H1 (cell line): ENCODE data around the gene RAB3GAP2. TPM values are rescaled to one million over a fixed set of nuclear protein-coding genes. Genes with fewer than 3 reads are reported as not detected.

Experiments
- CTCF ChIA-PET: fragments of 300-600 bp; sonication (Branson Sonifier 250); formaldehyde crosslinking; loops from one replicate; lab custom pipeline; 2021; ENCODE audit not compliant: partially characterized antibody; lab: Charles Lee
- POLR2A ChIA-PET: fragments of 300-600 bp; sonication (Branson Sonifier 250); formaldehyde crosslinking; loops from one replicate; lab custom pipeline; 2021; ENCODE audit warnings: inconsistent platforms; ENCODE audit not compliant: partially characterized antibody; lab: Charles Lee
- DNase-seq, 2 experiments: peaks; one replicate each; pipeline versions ENCODE4 v3.0.0 to v3.0.0-alpha.2; 2010 to 2022; ENCODE audit warnings: low spot score in 2 of 2, low read depth in 1 of 2, mixed read lengths in 1 of 2
- FAIRE-seq: peaks from 2 replicates; lab custom pipeline; 2011; peaks lifted over from hg19 to GRCh38; lab: Jason Lieb, UNC
- H2AFZ ChIP-seq: 2 replicates; pipeline ENCODE4 v1.8.1; 2012; ENCODE audit warnings: low read length, inconsistent platforms
- H2AK5ac ChIP-seq: 2 replicates; pipeline ENCODE4 v1.6.1; 2013; ENCODE audit warnings: low read depth, low read length
- H2BK120ac ChIP-seq: replicated peaks from 2 replicates; pipeline ENCODE3; 2013; ENCODE audit warnings: low read depth, low read length, inconsistent platforms
- H2BK12ac ChIP-seq: 2 replicates; pipeline ENCODE4 v1.6.1; 2013; ENCODE audit warnings: low read depth, low read length
- H2BK15ac ChIP-seq: 2 replicates; pipeline ENCODE4 v1.6.1; 2013; ENCODE audit warnings: low read length
- H2BK20ac ChIP-seq: 2 replicates; pipeline ENCODE4 v1.6.1; 2013; ENCODE audit warnings: low read length
- H2BK5ac ChIP-seq: 2 replicates; pipeline ENCODE4 v1.6.1; 2013; ENCODE audit warnings: low read depth, low read length
- H3K14ac ChIP-seq: 2 replicates; pipeline ENCODE4 v1.6.1; 2013; ENCODE audit warnings: inconsistent platforms; ENCODE audit not compliant: insufficient read length
- H3K18ac ChIP-seq: 2 replicates; pipeline ENCODE4 v1.6.1; 2013; ENCODE audit warnings: low read length; ENCODE audit errors: extremely low read depth
- H3K23ac ChIP-seq: 2 replicates; pipeline ENCODE4 v1.6.1; 2013; ENCODE audit warnings: inconsistent platforms; ENCODE audit not compliant: insufficient read length
- H3K23me2 ChIP-seq: 2 replicates; pipeline ENCODE4 v1.6.1; 2013; ENCODE audit warnings: low read depth, low read length
- H3K27ac ChIP-seq: 2 replicates; pipeline ENCODE4 v1.6.1; 2011; ENCODE audit warnings: low read depth, low read length, inconsistent platforms
- H3K27me3 ChIP-seq, 4 experiments: replicated peaks in 1 of 4; 1 replicate in 1 of 4; 2 replicates in 3 of 4; pipeline versions ENCODE4 v1.6.1 to v1.8.1; 2011 to 2013; ENCODE audit warnings: low read length in 3 of 4, mild to moderate bottlenecking in 3 of 4, inconsistent platforms in 2 of 4, mixed read lengths in 2 of 4, moderate library complexity in 1 of 4; ENCODE audit not compliant: control insufficient read depth in 3 of 4, insufficient read depth in 3 of 4; ENCODE audit errors: extremely low read depth in 1 of 4
- H3K36me3 ChIP-seq, 4 experiments: 2 replicates each; pipeline versions ENCODE4 v1.6.1 to v1.8.1; 2011 to 2013; ENCODE audit warnings: mild to moderate bottlenecking in 4 of 4, low read length in 3 of 4, moderate library complexity in 2 of 4, control low read depth in 1 of 4, inconsistent platforms in 1 of 4; ENCODE audit not compliant: insufficient read depth in 4 of 4, control insufficient read depth in 2 of 4
- H3K4ac ChIP-seq: replicated peaks from 2 replicates; pipeline ENCODE3; 2013; ENCODE audit warnings: low read length, low read depth, mixed read lengths, inconsistent platforms; ENCODE audit not compliant: insufficient read length
- H3K4me1 ChIP-seq, 4 experiments: replicated peaks in 1 of 4; 1 replicate in 1 of 4; 2 replicates in 3 of 4; pipeline versions ENCODE4 v1.6.1 to v1.8.1; 2011 to 2013; ENCODE audit warnings: low read length in 3 of 4, inconsistent platforms in 2 of 4, mixed read lengths in 1 of 4; ENCODE audit not compliant: insufficient read depth in 4 of 4, control insufficient read depth in 3 of 4
- H3K4me2 ChIP-seq, 2 experiments: 2 replicates each; pipeline versions ENCODE4 v1.6.1 to v1.8.1; 2011 to 2013; ENCODE audit warnings: low read depth in 2 of 2, low read length in 2 of 2, control low read depth in 1 of 2, inconsistent platforms in 1 of 2, mild to moderate bottlenecking in 1 of 2; ENCODE audit not compliant: insufficient read depth in 1 of 2
- H3K4me3 ChIP-seq, 4 experiments: fragments of 200-600, 300-600 bp in 1 of 4; sonication (generic), shearing (Covaris generic), sonication (Bioruptor Twin) in 1 of 4; 2 replicates each; pipeline versions ENCODE4 v1.5.1 to v1.8.1; 2011 to 2016; ENCODE audit warnings: low read length in 4 of 4, low read depth in 3 of 4, control low read depth in 2 of 4, inconsistent platforms in 2 of 4, mild to moderate bottlenecking in 2 of 4, mixed read lengths in 1 of 4, moderate library complexity in 1 of 4; ENCODE audit not compliant: insufficient read depth in 2 of 4; ENCODE audit errors: extremely low read depth in 1 of 4
- H3K56ac ChIP-seq: replicated peaks from 2 replicates; pipeline ENCODE3; 2013; ENCODE audit warnings: low read depth, mild to moderate bottlenecking, mixed read lengths, low read length, inconsistent platforms; ENCODE audit not compliant: insufficient read length
- H3K79me1 ChIP-seq: 2 replicates; pipeline ENCODE4 v1.6.1; 2013; ENCODE audit warnings: low read depth, low read length, control low read depth
- H3K79me2 ChIP-seq, 2 experiments: 2 replicates each; pipeline versions ENCODE4 v1.6.1 to v1.8.1; 2012 to 2013; ENCODE audit warnings: low read length in 2 of 2, mild to moderate bottlenecking in 2 of 2, inconsistent platforms in 1 of 2; ENCODE audit not compliant: insufficient read depth in 2 of 2, control insufficient read depth in 1 of 2
- H3K9ac ChIP-seq, 4 experiments: replicated peaks in 1 of 4; 1 replicate in 1 of 4; 2 replicates in 3 of 4; pipeline versions ENCODE4 v1.6.1 to v1.8.1; 2011 to 2013; ENCODE audit warnings: low read depth in 3 of 4, low read length in 3 of 4, control low read depth in 2 of 4, mild to moderate bottlenecking in 2 of 4, moderate library complexity in 2 of 4, inconsistent platforms in 1 of 4; ENCODE audit errors: extremely low read depth in 1 of 4
- H3K9me3 ChIP-seq, 2 experiments: 2 replicates each; pipeline versions ENCODE4 v1.6.1 to v1.8.1; 2012 to 2013; ENCODE audit warnings: mild to moderate bottlenecking in 2 of 2, moderate library complexity in 2 of 2, control low read depth in 1 of 2, inconsistent platforms in 1 of 2, low read depth in 1 of 2, low read length in 1 of 2, mixed read lengths in 1 of 2; ENCODE audit not compliant: insufficient read depth in 2 of 2
- H4K20me1 ChIP-seq, 2 experiments: replicated peaks in 1 of 2; 2 replicates each; pipeline versions ENCODE3 to v1.8.1; 2011 to 2013; ENCODE audit warnings: inconsistent platforms in 2 of 2, low read length in 2 of 2, mild to moderate bottlenecking in 1 of 2; ENCODE audit not compliant: insufficient read depth in 2 of 2, control insufficient read depth in 1 of 2
- H4K5ac ChIP-seq: 2 replicates; pipeline ENCODE4 v1.6.1; 2013; ENCODE audit warnings: low read length, low read depth, mixed read lengths, inconsistent platforms; ENCODE audit not compliant: insufficient read length
- H4K8ac ChIP-seq: 2 replicates; pipeline ENCODE4 v1.8.0; 2013; ENCODE audit warnings: mild to moderate bottlenecking, moderate library complexity, low read length, inconsistent platforms; ENCODE audit not compliant: insufficient read depth; ENCODE audit errors: extremely low read depth
- H4K91ac ChIP-seq: replicated peaks from 2 replicates; pipeline ENCODE3; 2013; ENCODE audit warnings: low read length, mixed read lengths, inconsistent platforms; ENCODE audit not compliant: insufficient read length
- EP300 ChIP-seq, 2 experiments: IDR thresholded peaks; 1 replicate in 1 of 2; 2 replicates in 1 of 2; pipeline ENCODE4 v1.6.1; 2011 to 2012; ENCODE audit warnings: low read depth in 2 of 2, low read length in 2 of 2, mild to moderate bottlenecking in 2 of 2, borderline replicate concordance in 1 of 2, inconsistent platforms in 1 of 2, moderate library complexity in 1 of 2
- HDAC2 ChIP-seq, 2 experiments: fragments of 300-600 bp in 1 of 2; sonication (generic) in 1 of 2; IDR thresholded peaks; 2 replicates each; pipeline ENCODE4 v1.6.1; 2011 to 2012; ENCODE audit warnings: low read depth in 2 of 2, low read length in 2 of 2, mild to moderate bottlenecking in 2 of 2, moderate library complexity in 2 of 2, borderline replicate concordance in 1 of 2, inconsistent platforms in 1 of 2
- WGBS, 2 experiments: shearing (Covaris generic) in 1 of 2; methylation state at CpG; one replicate each; pipeline versions ENCODE4 v1.1.6 to v1.1.7; 2013 to 2015; ENCODE audit warnings: low lambda C conversion rate in 2 of 2, mixed read lengths in 2 of 2, inconsistent platforms in 1 of 2, low coverage in 1 of 2, missing lambda C conversion rate in 1 of 2; ENCODE audit not compliant: insufficient replicate concordance in 2 of 2, insufficient coverage in 1 of 2, insufficient read length in 1 of 2; ENCODE audit errors: extremely low coverage in 1 of 2, missing lambda C conversion rate in 1 of 2; 5-methylcytosine and 5-hydroxymethylcytosine counted together
- polyA plus RNA-seq, 7 experiments: library from polyadenylated mRNA; depleted of rRNA in 3 of 7; stranded (reverse) in 5 of 7; unstranded in 2 of 7; fragments of >200 nt in 5 of 7; fragments of 200-250 nt in 2 of 7; gene quantifications; 1 replicate in 5 of 7; 2 replicates in 1 of 7; 4 replicates in 1 of 7; pipeline versions ENCODE4 v1.2.1 to v1.2.3, GENCODE V29; 2011 to 2013; ENCODE audit warnings: missing spikeins in 2 of 7, mixed read lengths in 2 of 7
- total RNA-seq: library from RNA; stranded (reverse); fragmentation: NEBNext Ultra II Directional; extraction: Animal tissue kit (Norgen Biotek cat#: 25700); gene quantifications from 2 replicates; pipeline ENCODE4 v1.2.1, GENCODE V29; 2021

The RAB3GAP2 gene
- total and polyA plus RNA-seq, 2 of the 8 experiments (the other 6 are each of a cell fraction or from before 2014, with no cell fraction given): 19.7 to 52.7 TPM

GRCh38 chr1:220156620-220157146 is 115.6 kb downstream of the RAB3GAP2 start:
- H3K79me2 ChIP-seq: no peaks in the 10 kb centered on the region
- DNase-seq (no peak), FAIRE-seq (no peak)
- H2BK20ac ChIP-seq: no peak overlapping the region
- no peak overlapping the region for H2BK120ac ChIP-seq
- H3K27ac ChIP-seq: no peak overlapping the region
- no peak overlapping the region for H4K8ac ChIP-seq
- no peak overlapping the region for H3K14ac ChIP-seq
- H3K4me3 ChIP-seq: no peak overlapping the region
- H2BK5ac ChIP-seq: no peak overlapping the region
- peaks cover 2 to 55% (median 36%) of the 10 kb centered on the region in 4 experiments; a peak in 6 of 8 replicates for H3K36me3 ChIP-seq
- H4K20me1 ChIP-seq: peaks cover 0 to 1% of the 10 kb centered on the region in 2 experiments
- H3K4me1 ChIP-seq: no peaks in the 10 kb centered on the region
- no peak overlapping the region for H3K4me2 ChIP-seq
- H3K9me3 ChIP-seq: no peaks in the 10 kb centered on the region
- no peaks in the 10 kb centered on the region for H3K27me3 ChIP-seq
- H3K18ac ChIP-seq: no peak overlapping the region
- H4K91ac ChIP-seq: no peak overlapping the region
- H3K79me1 ChIP-seq: no peaks in the 10 kb centered on the region
- H4K5ac ChIP-seq: no peak overlapping the region
- H3K23ac ChIP-seq: no peak overlapping the region
- H3K9ac ChIP-seq: no peak overlapping the region
- H2AFZ ChIP-seq: no peak overlapping the region
- no peak overlapping the region for H2BK15ac ChIP-seq
- no peak overlapping the region for H2BK12ac ChIP-seq
- no peaks in the 10 kb centered on the region for H3K23me2 ChIP-seq
- WGBS, 2 experiments: 90% methylated on average over 4 of the region's 4 CpGs; no CpG with 5 or more reads in 1 of the 2 experiments
- TF ChIP-seq HDAC2 (IDR thresholded peaks at IDR 0.05; ENCODE audit: borderline replicate concordance in 1 of 2, low read depth in 2 of 2, low read length in 2 of 2): no peak
- TF ChIP-seq EP300 (IDR thresholded peaks at IDR 0.05; ENCODE audit: borderline replicate concordance in 1 of 2, low read depth in 2 of 2, low read length in 2 of 2): no peak
- H3K4ac ChIP-seq: no peak overlapping the region
- H3K56ac ChIP-seq: no peak overlapping the region
- ChIA-PET POLR2A (interaction anchor here (1.1 kb wide), 1 partner anchor 14 kb away, joined by 3 read pairs; no protein-coding TSS in a partner anchor), CTCF (interaction anchor here (0.7 kb wide), 1 partner anchor 109 kb away, joined by 3 read pairs; no protein-coding TSS in a partner anchor)
- H2AK5ac ChIP-seq: no peak overlapping the region
